Stimulated activated CD8-positive, alpha-beta memory T cell treated with anti-CD3 and anti-CD28 coated beads, Interleukin-7, amount 100 ng/mL, for 48 hours (primary cell): ENCODE results near the gene ALOX15.
"Not testable (repeated sequence)": the region's sequence is repeated elsewhere in the genome, so short reads cannot be mapped to it uniquely, and the experiment has no call there.

ENCODE experiments used
- DNase-seq, 2 donors: peaks; one replicate each; pipeline ENCODE4 v3.0.0-alpha.2; 2020; ENCODE audit warnings: low read depth in 1 of 2; ENCODE audit errors: extremely low read depth in 1 of 2

ALOX15 gene, protein sequence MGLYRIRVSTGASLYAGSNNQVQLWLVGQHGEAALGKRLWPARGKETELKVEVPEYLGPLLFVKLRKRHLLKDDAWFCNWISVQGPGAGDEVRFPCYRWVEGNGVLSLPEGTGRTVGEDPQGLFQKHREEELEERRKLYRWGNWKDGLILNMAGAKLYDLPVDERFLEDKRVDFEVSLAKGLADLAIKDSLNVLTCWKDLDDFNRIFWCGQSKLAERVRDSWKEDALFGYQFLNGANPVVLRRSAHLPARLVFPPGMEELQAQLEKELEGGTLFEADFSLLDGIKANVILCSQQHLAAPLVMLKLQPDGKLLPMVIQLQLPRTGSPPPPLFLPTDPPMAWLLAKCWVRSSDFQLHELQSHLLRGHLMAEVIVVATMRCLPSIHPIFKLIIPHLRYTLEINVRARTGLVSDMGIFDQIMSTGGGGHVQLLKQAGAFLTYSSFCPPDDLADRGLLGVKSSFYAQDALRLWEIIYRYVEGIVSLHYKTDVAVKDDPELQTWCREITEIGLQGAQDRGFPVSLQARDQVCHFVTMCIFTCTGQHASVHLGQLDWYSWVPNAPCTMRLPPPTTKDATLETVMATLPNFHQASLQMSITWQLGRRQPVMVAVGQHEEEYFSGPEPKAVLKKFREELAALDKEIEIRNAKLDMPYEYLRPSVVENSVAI

DNA sequence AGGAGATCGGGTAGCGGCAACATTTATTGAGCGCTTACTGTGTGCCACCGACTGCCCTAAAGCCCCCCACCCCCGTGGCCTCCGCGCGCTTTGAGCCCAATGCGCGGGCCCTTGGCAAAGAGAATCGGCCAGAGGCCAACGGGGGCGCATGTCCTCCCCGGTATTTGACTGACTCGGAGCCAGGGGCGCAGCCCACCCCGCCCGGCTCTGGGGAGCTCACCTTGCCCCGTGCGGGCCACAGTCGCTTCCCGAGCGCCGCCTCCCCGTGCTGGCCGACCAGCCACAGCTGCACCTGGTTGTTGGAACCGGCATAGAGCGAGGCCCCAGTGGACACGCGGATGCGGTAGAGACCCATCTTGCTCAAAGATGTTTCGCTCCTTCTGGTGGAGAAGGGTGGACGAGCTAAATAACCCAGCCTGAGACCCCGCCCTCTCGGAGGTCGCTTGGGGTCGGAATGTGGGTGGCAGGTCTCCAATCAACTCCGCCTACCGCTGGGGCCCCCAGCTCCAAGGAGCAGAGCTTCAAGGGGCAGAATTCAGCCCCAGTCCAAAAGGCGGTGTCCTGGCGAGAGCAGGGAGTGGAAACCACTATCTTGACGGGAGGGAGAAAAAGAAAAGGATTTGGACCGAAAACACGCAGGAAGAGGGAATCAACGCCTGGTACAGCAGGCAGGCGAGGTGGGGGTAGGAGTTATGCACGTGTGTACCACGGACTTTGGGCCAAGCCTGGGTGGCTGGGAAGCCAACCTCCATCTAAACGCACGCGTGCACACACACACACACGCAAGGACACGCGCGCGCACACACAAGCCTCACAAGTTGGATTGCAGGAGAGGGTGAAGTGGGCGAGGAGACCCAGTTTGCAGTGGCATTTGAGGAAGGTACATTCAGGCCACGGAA is at the start of gene ALOX15:
TSS of gene ALOX15 (minus strand) at position 382 of the 899 bp plus-strand sequence. CDS start at position 355, 27 bp downstream.
- no peak for DNase-seq

GRCh38 chr17:4690745-4691144 is 49.3 kb upstream of the ALOX15 start:
- no peak for DNase-seq

DNA sequence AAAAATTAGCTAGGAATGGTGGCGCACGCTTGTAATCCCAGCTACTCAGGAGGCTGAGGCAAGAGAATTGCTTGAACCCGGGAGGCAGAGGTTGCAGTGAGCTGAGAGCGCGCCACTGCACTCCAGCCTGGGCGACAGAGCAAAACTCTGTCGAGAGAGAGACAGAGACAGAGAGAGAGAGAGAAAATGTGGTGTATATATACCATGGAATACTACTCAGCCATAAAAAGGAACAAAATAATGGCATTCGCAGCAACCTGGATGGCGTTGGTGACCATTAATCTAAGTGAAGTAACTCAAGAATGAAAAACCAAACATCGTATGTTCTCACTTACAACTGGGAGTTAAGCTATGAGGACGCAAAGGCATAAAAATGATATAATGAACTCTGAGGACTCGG is 48.4 kb upstream of the ALOX15 start:
- DNase-seq, result not testable (repeated sequence)

GRCh38 chr17:4683739-4684138 is 42.3 kb upstream of the ALOX15 start:
- not testable (repeated sequence) for DNase-seq

- DNase-seq, result no peak
Observed at GRCh38 chr17:4679658-4680057, 38.2 kb upstream of the ALOX15 start.

- DNase-seq, result peak; percentile 24 to 48
Observed at GRCh38 chr17:4678448-4679026, 37.1 kb upstream of the ALOX15 start.

- DNase-seq, result no peak
Observed at GRCh38 chr17:4676791-4677190, 35.3 kb upstream of the ALOX15 start.

DNA sequence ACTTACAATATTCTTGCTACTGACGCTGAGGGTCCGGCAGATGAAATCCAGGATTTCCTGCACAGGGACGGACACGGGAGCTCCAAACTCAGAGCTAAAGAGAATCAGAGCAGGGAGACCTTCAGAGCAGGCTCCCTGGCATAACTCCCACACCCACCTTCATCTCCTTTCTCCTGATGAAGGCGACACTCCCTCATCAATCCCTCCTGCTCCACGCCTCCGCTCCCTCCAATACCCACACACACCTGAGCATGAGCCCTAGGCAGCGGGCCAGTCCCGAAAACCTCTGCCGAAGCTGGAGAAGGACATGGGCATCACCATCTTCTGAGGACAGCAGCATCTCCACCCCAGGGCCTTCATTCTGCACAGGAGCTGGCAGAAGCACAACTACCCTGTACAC is 34.3 kb upstream of the ALOX15 start:
- DNase-seq, result no peak

- no peak for DNase-seq
Observed at GRCh38 chr17:4674685-4674998, 33.2 kb upstream of the ALOX15 start.

- DNase-seq, result no peak
Observed at GRCh38 chr17:4673986-4674684, 32.7 kb upstream of the ALOX15 start.

- no peak for DNase-seq
Observed at GRCh38 chr17:4673169-4673568, 31.7 kb upstream of the ALOX15 start.

- DNase-seq, result no peak
Observed at GRCh38 chr17:4672751-4673150, 31.3 kb upstream of the ALOX15 start.

- no peak for DNase-seq
Observed at GRCh38 chr17:4672055-4672630, 30.7 kb upstream of the ALOX15 start.

GRCh38 chr17:4667166-4667565 is 25.7 kb upstream of the ALOX15 start:
- DNase-seq, result no peak

GRCh38 chr17:4666296-4666695 is 24.8 kb upstream of the ALOX15 start:
- no peak for DNase-seq

DNA sequence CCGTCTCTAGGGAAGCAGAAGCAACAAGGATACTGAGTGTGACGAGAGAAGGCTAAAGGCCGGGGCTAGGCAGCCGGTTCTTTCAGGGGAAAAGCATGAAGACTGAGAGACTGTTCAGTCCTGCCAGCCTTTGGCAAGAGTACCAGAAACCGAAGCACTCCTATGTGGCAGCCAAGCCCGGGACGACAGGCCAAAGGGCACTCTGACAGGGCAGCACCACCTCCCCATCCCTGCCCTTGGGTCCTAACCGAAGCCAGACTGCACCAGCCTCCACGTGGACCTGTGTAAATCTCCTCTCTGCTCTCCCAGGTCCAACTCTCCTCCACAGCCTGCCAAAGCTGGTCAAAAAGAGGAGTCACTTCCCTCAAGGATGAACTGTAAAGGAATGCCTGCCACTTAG is 23.5 kb upstream of the ALOX15 start:
- no peak for DNase-seq

- no peak for DNase-seq
Observed at GRCh38 chr17:4664230-4664629, 22.8 kb upstream of the ALOX15 start.

GRCh38 chr17:4663711-4664110 is 22.2 kb upstream of the ALOX15 start:
- no peak for DNase-seq

- peak; percentile 45 to 79 for DNase-seq
Observed at GRCh38 chr17:4658478-4659305, 17.2 kb upstream of the ALOX15 start.
